ENCODE data around the gene FNBP1L.

FNBP1L gene

DNA sequence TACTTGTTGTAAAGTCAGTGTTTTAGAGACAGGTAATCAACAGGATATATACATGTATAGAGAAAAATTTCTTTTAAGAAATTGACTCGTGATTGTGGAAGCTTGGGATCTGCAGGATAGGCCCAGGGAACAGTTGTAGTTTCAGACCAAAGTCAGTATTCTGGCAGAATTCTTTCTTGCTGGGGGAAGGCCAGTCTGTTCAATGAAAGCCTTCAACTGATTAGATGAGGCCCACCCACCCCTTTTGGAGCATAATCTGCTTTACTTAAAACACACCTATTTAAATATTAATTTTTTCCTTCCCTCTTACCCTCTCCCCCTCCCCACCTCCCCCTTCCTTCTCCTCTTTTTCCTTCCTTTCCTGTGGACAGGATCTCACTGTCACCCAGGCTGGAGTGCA lies 48.0 kb downstream of the FNBP1L start:
- no peak for DNase-seq
- H3K9ac ChIP-seq (ENCODE audit: low read length), result no peak overlapping the region
- no peak overlapping the region for H4K91ac ChIP-seq (ENCODE audit: low read length)
- H3K79me1 ChIP-seq (replicated peaks; ENCODE audit: low read length, poor library complexity, severe bottlenecking), result peaks cover 35% of the 10 kb centered on the region
- H3K4me1 ChIP-seq (ENCODE audit: control insufficient read depth, insufficient read depth, low read depth, low read length), result no peaks in the 10 kb centered on the region
- H2AFZ ChIP-seq (ENCODE audit: low read depth, low read length), result no peak overlapping the region
- 86% methylated on average over 1 of the region's 1 CpG for WGBS
- no peak overlapping the region for H3K4ac ChIP-seq (ENCODE audit: low read depth in 1 of 2, low read length in 2 of 2)
- H4K8ac ChIP-seq (ENCODE audit: low read length), result no peak overlapping the region
- no peak overlapping the region for H2AK5ac ChIP-seq (ENCODE audit: low read length, severe bottlenecking)
- no peaks in the 10 kb centered on the region for H3K36me3 ChIP-seq (ENCODE audit: control insufficient read depth in 1 of 2, insufficient read depth in 2 of 2, low read depth in 1 of 2, low read length in 2 of 2)
- no peaks in the 10 kb centered on the region for H3K9me3 ChIP-seq (ENCODE audit: control insufficient read depth, low read length)
- no peak overlapping the region for H2BK15ac ChIP-seq (ENCODE audit: low read depth, poor library complexity, severe bottlenecking)
- no peak overlapping the region for H2BK12ac ChIP-seq (ENCODE audit: low read length in 2 of 2)
- H3K27me3 ChIP-seq (ENCODE audit: control insufficient read depth in 1 of 2, insufficient read depth in 1 of 2, low read length in 2 of 2), result no peaks in the 10 kb centered on the region
- H2BK5ac ChIP-seq (ENCODE audit: low read depth, low read length, poor library complexity, severe bottlenecking), result no peak overlapping the region
- H3K18ac ChIP-seq (ENCODE audit: low read depth in 1 of 2, low read length in 2 of 2), result no peak overlapping the region
- no peak overlapping the region for H3K23ac ChIP-seq (ENCODE audit: low read length in 2 of 2)
- H2BK120ac ChIP-seq (ENCODE audit: low read depth, low read length), result no peak overlapping the region
- H3K4me2 ChIP-seq (ENCODE audit: low read length, poor library complexity, severe bottlenecking), result no peak overlapping the region
- H3K14ac ChIP-seq (ENCODE audit: low read length in 2 of 2), result no peak overlapping the region
- H3K4me3 ChIP-seq (ENCODE audit: insufficient read depth in 1 of 2, low read depth in 1 of 2, low read length in 2 of 2), result no peak overlapping the region
- no peak overlapping the region for H3K27ac ChIP-seq (ENCODE audit: low read length, poor library complexity, severe bottlenecking)

DNA sequence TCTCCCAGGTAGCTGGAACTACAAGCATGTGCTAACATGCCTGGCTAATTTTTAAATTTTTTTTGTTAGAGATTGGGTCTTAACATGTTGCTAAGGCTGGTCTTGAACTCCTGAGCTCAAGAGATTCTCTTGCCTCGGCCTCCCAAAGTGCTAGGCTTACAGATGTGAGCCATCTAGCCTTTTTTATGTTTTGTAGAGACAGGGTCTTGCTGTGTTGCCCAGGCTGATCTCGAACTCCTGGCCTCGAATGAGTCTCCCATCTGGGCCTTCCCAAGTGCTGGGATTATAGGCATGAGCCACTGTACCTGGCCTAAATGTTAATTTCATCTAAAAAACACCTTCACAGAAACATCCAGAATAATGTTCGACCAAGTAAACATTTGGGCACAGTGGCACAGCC lies 48.6 kb downstream of the FNBP1L start:
- no peak overlapping the region for H3K4me2 ChIP-seq (ENCODE audit: low read length, poor library complexity, severe bottlenecking)
- no peak overlapping the region for H3K27ac ChIP-seq (ENCODE audit: low read length, poor library complexity, severe bottlenecking)
- WGBS, result 100% methylated on average over 4 of the region's 4 CpGs
- H3K36me3 ChIP-seq (ENCODE audit: control insufficient read depth in 1 of 2, insufficient read depth in 2 of 2, low read depth in 1 of 2, low read length in 2 of 2), result peaks cover 0 to 3% of the 10 kb centered on the region in 2 experiments
- no peak overlapping the region for H2AK5ac ChIP-seq (ENCODE audit: low read length, severe bottlenecking)
- H4K8ac ChIP-seq (ENCODE audit: low read length), result no peak overlapping the region
- no peaks in the 10 kb centered on the region for H3K27me3 ChIP-seq (ENCODE audit: control insufficient read depth in 1 of 2, insufficient read depth in 1 of 2, low read length in 2 of 2)
- no peak for DNase-seq
- no peak overlapping the region for H3K23ac ChIP-seq (ENCODE audit: low read length in 2 of 2)
- H3K14ac ChIP-seq (ENCODE audit: low read length in 2 of 2), result no peak overlapping the region
- no peak overlapping the region for H3K18ac ChIP-seq (ENCODE audit: low read depth in 1 of 2, low read length in 2 of 2)
- H3K9me3 ChIP-seq (ENCODE audit: control insufficient read depth, low read length), result no peaks in the 10 kb centered on the region
- H2BK12ac ChIP-seq (ENCODE audit: low read length in 2 of 2), result no peak overlapping the region
- H2BK5ac ChIP-seq (ENCODE audit: low read depth, low read length, poor library complexity, severe bottlenecking), result no peak overlapping the region
- no peak overlapping the region for H3K4me3 ChIP-seq (ENCODE audit: insufficient read depth in 1 of 2, low read depth in 1 of 2, low read length in 2 of 2)
- no peak overlapping the region for H2BK15ac ChIP-seq (ENCODE audit: low read depth, poor library complexity, severe bottlenecking)
- H3K4ac ChIP-seq (ENCODE audit: low read depth in 1 of 2, low read length in 2 of 2), result no peak overlapping the region
- no peak overlapping the region for H2BK120ac ChIP-seq (ENCODE audit: low read depth, low read length)
- H4K91ac ChIP-seq (ENCODE audit: low read length), result no peak overlapping the region
- peaks cover 36% of the 10 kb centered on the region for H3K79me1 ChIP-seq (replicated peaks; ENCODE audit: low read length, poor library complexity, severe bottlenecking)
- no peak overlapping the region for H3K9ac ChIP-seq (ENCODE audit: low read length)
- no peaks in the 10 kb centered on the region for H3K4me1 ChIP-seq (ENCODE audit: control insufficient read depth, insufficient read depth, low read depth, low read length)
- H2AFZ ChIP-seq (ENCODE audit: low read depth, low read length), result no peak overlapping the region

DNA sequence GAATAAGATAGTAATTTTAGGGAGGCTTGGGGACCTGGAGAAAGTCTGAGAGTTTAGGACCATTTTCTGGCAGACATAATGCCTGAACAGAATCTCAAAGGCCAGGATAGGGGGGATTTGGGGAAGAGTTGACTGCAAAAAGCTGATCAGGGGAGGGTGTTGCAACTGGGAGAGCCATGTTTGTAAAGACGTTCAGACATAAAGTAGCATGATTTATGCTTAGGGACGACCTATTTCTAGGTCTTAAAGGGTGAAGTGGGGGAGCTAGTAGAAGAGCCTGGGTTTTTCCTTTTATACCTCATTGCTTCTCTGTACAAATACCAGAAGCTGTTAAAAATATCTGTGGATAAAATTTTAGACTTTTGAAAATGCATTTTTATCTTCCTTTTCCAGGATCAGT lies 51.2 kb downstream of the FNBP1L start:
- Histone ChIP-seq H4K91ac (ENCODE audit: low read length) (no peak overlapping the region), H3K14ac (ENCODE audit: low read length in 2 of 2) (no peak overlapping the region), H3K4ac (ENCODE audit: low read depth in 1 of 2, low read length in 2 of 2) (no peak overlapping the region), H3K9me3 (ENCODE audit: control insufficient read depth, low read length) (no peaks in the 10 kb centered on the region), H2BK5ac (ENCODE audit: low read depth, low read length, poor library complexity, severe bottlenecking) (no peak overlapping the region), H2BK120ac (ENCODE audit: low read depth, low read length) (no peak overlapping the region), H2BK12ac (ENCODE audit: low read length in 2 of 2) (no peak overlapping the region), H3K27me3 (ENCODE audit: control insufficient read depth in 1 of 2, insufficient read depth in 1 of 2, low read length in 2 of 2) (no peaks in the 10 kb centered on the region), H2AFZ (ENCODE audit: low read depth, low read length) (no peak overlapping the region), H3K4me3 (ENCODE audit: insufficient read depth in 1 of 2, low read depth in 1 of 2, low read length in 2 of 2) (no peak overlapping the region), H3K9ac (ENCODE audit: low read length) (no peak overlapping the region), H3K4me2 (ENCODE audit: low read length, poor library complexity, severe bottlenecking) (no peak overlapping the region), H3K4me1 (ENCODE audit: control insufficient read depth, insufficient read depth, low read depth, low read length) (no peaks in the 10 kb centered on the region), H3K18ac (ENCODE audit: low read depth in 1 of 2, low read length in 2 of 2) (no peak overlapping the region), H2BK15ac (ENCODE audit: low read depth, poor library complexity, severe bottlenecking) (no peak overlapping the region), H3K23ac (ENCODE audit: low read length in 2 of 2) (no peak overlapping the region), H3K79me1 (replicated peaks; ENCODE audit: low read length, poor library complexity, severe bottlenecking) (peaks cover 29% of the 10 kb centered on the region), H4K8ac (ENCODE audit: low read length) (no peak overlapping the region), H3K27ac (ENCODE audit: low read length, poor library complexity, severe bottlenecking) (no peak overlapping the region), H3K36me3 (ENCODE audit: control insufficient read depth in 1 of 2, insufficient read depth in 2 of 2, low read depth in 1 of 2, low read length in 2 of 2) (peaks cover 0 to 3% of the 10 kb centered on the region in 2 experiments), H2AK5ac (ENCODE audit: low read length, severe bottlenecking) (no peak overlapping the region)
- DNase-seq, result no peak
- WGBS, result 33% methylated on average over 1 of the region's 2 CpGs

DNA sequence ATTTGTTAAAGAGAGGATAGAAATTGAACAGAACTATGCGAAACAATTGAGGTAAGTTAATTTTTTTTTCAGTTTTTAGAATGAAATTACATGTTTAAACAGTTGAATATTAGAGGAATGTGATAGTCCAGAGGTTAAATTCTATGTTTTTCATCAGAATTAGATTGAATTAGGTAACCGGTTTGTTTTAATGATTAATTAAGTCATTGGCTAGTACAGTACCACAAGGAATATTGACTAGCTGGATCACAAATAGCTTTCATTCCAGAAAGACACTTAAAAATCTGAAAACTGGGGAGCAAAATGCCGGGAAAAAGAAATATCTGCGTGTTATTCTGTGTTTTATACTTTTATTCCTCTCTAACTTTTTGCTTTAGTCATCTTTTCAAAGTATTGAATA lies 51.6 kb downstream of the FNBP1L start:
- Histone ChIP-seq H2BK12ac (ENCODE audit: low read length in 2 of 2) (no peak overlapping the region), H2AK5ac (ENCODE audit: low read length, severe bottlenecking) (no peak overlapping the region), H3K27me3 (ENCODE audit: control insufficient read depth in 1 of 2, insufficient read depth in 1 of 2, low read length in 2 of 2) (no peaks in the 10 kb centered on the region), H3K4me1 (ENCODE audit: control insufficient read depth, insufficient read depth, low read depth, low read length) (no peaks in the 10 kb centered on the region), H4K8ac (ENCODE audit: low read length) (no peak overlapping the region), H3K4me3 (ENCODE audit: insufficient read depth in 1 of 2, low read depth in 1 of 2, low read length in 2 of 2) (no peak overlapping the region), H3K27ac (ENCODE audit: low read length, poor library complexity, severe bottlenecking) (no peak overlapping the region), H3K14ac (ENCODE audit: low read length in 2 of 2) (no peak overlapping the region), H3K18ac (ENCODE audit: low read depth in 1 of 2, low read length in 2 of 2) (no peak overlapping the region), H3K9ac (ENCODE audit: low read length) (no peak overlapping the region), H3K4ac (ENCODE audit: low read depth in 1 of 2, low read length in 2 of 2) (no peak overlapping the region), H2BK5ac (ENCODE audit: low read depth, low read length, poor library complexity, severe bottlenecking) (no peak overlapping the region), H3K4me2 (ENCODE audit: low read length, poor library complexity, severe bottlenecking) (no peak overlapping the region), H3K79me1 (replicated peaks; ENCODE audit: low read length, poor library complexity, severe bottlenecking) (peaks cover 25% of the 10 kb centered on the region), H2BK15ac (ENCODE audit: low read depth, poor library complexity, severe bottlenecking) (no peak overlapping the region), H4K91ac (ENCODE audit: low read length) (no peak overlapping the region), H3K36me3 (ENCODE audit: control insufficient read depth in 1 of 2, insufficient read depth in 2 of 2, low read depth in 1 of 2, low read length in 2 of 2) (peaks cover 0 to 3% of the 10 kb centered on the region in 2 experiments), H2BK120ac (ENCODE audit: low read depth, low read length) (no peak overlapping the region), H2AFZ (ENCODE audit: low read depth, low read length) (no peak overlapping the region), H3K23ac (ENCODE audit: low read length in 2 of 2) (no peak overlapping the region), H3K9me3 (ENCODE audit: control insufficient read depth, low read length) (no peaks in the 10 kb centered on the region)
- WGBS, result 94% methylated on average over 1 of the region's 4 CpGs
- DNase-seq, result no peak
